G401 (cell line): Measurements from ENCODE around the gene SPDYE1. TPM values are rescaled to one million over a fixed set of nuclear protein-coding genes. Genes with fewer than 3 reads are reported as not detected.
"Not testable (repeated sequence)": the region's sequence is repeated elsewhere in the genome, so short reads cannot be mapped to it uniquely, and the experiment has no call there.

Experiments
- DNase-seq: peaks from one replicate; pipeline ENCODE4 v3.0.0-alpha.2; 2015; ENCODE audit warnings: low spot score
- in situ Hi-C: cut with HindIII; loops from 2 replicates; pipeline ENCODE4 v1.10.0; 2016; ENCODE audit warnings: low sequenced_read_pairs, mixed read lengths
- total RNA-seq: library from RNA; depleted of rRNA; stranded (reverse); fragments of >200 nt; shearing (Covaris generic); gene quantifications from 2 replicates; pipeline ENCODE4 v1.2.3, GENCODE V29; 2014; rRNA removed

SPDYE1 gene, protein sequence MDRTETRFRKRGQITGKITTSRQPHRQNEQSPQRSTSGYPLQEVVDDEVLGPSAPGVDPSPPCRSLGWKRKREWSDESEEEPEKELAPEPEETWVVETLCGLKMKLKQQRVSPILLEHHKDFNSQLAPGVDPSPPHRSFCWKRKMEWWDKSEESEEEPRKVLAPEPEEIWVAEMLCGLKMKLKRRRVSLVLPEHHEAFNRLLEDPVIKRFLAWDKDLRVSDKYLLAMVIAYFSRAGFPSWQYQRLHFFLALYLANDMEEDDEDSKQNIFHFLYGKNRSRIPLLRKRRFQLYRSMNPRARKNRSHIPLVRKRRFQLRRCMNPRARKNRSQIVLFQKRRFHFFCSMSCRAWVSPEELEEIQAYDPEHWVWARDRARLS
- not detected in 2 replicates for total RNA-seq

DNA sequence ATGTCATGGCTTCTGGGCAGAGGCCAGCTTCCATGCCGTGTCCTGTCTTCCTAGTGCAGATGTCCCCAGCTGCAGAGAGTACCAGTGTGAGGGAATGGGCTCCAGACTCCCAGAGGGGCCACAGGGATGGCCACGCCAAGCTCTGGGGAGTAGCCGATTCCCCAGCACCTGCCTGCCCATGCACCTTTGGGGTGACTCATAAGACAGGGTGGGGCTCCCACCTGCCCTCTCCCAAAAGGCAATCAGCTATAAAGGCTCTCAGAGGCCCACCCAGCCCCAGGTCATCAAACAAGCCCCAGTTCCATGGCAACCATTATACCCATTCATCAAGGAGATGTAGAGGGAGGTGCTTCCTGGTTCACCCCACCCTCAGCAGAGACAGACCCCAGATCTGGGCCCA is at the start of gene SPDYE1:
Gene SPDYE1, plus strand, starts transcription at position 366 of the 400 bp plus-strand sequence. CDS start 2,053 bp downstream, outside the sequence.
- DNase-seq, in situ Hi-C loops: not testable (repeated sequence)

DNA sequence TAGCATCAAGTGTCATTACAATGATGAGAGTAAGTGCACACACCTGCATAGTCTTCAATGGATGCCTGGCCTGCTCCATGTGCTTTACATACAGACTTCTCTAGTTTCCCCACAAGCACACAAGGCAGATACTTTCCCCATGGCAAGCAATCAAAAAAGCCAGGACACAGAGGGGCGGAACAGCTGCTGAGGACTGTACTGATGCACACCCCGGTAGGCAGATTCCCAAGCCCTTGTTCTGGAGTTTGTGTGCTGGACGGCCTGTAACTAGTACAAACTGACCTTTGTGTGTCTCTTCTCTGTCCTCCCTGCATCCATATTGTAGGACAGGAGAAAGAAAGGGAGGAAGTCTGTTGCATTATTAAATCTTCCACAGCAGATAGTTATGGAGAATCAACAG is 45.7 kb upstream of the SPDYE1 start:
- DNase-seq = no peak
- in situ Hi-C loops = no loop called here

DNA sequence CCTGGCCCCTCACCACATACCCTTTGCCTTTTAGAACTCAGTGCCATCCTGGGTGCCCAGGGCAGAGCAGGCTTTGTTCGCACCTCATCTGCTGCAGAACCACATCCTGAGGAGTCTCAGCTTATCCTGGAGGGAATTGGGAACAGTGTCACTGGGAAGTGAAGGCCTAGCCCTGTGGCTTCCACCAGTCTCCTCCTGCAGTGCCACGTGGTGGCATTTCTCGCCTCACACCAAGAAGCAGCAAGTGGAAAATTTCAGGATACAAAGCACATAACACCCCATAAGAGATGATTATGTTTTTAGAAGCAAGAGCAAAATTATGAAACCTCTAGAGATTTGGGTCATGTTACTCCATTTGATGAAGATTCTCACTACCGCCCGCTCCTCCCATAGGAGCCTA is 44.6 kb upstream of the SPDYE1 start:
- in situ Hi-C loops = no loop called here
- no peak for DNase-seq

DNA sequence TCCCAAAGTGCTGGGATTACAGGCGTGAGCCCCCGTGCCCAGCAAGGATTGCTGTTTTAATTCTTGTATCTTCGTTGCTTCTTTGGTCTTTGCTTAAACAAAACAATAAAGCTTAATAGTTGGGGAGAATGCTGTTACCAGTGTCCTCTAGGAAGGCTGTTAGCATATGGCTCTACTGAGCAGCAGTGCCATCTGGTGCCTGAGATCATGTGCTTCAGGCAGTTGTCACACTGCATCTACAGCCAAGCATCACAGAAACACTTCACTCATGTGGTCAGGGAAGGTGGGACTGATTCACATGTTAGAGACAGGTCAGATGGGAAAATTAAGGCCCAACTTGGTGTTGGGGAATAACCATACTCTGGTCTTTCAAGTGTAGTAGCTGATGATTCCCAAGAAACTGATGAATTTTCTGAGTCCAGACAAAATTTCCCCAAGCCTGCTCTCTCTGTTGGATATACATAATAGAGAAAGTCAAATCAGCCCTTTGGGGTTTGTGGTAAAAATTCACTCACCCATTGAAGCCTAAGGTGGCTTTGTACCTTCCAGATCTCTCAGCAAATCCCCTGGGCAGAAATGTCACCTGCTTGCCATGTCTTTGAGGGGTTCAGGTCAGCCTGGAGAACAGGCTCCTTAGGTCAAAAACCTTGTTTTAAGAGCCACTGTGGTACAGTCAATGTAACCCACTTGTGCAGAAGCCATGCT is 43.0 kb upstream of the SPDYE1 start:
- in situ Hi-C loops = no loop called here
- DNase-seq = peak; percentile 95

DNA sequence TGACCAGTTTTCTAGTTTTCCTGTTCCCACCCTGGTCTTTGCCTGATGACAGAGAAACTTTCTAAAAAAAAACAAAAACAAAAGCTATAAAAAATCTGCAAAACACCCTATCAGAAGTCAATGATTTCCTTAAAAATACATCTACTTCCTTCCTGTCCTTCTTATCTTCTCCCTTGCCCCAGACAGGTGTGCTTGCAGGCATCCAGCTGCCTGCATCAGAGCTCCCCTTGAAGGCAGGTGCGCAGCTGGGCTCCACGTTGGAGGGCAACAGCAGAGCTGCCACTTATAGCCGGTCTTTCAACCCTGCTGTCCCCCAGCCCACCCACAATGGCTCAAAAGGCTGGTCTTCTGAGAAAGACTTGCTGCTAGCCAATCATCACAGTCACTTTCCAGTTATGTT is 41.7 kb upstream of the SPDYE1 start:
- in situ Hi-C loops = no loop called here
- DNase-seq = no peak

DNA sequence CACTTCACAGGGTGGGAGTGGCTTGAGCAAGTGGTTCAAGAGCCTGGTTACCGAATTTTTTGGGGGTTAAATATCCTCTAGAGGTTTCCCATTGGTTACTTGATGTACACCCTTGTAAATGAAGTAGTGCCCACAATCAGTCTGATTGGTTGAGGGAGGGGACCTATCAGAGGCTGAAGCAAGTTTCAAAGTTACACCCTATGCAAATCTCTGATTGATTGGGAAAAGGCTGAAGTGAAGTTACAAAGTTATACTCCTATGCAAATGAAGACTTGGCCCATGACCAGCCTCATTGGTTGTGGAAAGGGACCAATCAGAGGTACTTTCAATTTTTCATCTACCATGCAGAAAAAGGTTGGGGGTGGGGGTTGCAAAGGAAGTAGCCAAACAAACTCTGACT is 36.8 kb upstream of the SPDYE1 start:
- no peak for DNase-seq
- in situ Hi-C loops = no loop called here

DNA sequence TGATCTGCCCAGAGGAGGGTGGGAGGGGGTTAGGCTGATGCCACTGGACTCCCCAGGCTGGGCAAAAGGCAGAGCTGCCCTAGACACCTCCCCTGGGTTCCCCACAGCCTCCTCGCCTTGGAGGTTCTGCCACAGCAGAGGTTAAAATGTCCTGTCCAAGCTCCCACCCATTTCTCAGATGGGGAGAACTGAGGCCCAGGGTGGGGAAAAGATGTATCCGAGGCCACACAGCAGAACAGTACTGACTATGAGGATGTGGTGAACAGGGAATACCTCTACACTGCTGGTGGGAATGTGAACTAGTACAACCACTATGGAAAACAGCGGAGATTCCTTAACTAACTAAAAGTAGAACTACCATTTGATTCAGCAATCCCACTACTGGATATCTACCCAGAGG is 31.3 kb upstream of the SPDYE1 start:
- in situ Hi-C loops, DNase-seq: not testable (repeated sequence)

DNA sequence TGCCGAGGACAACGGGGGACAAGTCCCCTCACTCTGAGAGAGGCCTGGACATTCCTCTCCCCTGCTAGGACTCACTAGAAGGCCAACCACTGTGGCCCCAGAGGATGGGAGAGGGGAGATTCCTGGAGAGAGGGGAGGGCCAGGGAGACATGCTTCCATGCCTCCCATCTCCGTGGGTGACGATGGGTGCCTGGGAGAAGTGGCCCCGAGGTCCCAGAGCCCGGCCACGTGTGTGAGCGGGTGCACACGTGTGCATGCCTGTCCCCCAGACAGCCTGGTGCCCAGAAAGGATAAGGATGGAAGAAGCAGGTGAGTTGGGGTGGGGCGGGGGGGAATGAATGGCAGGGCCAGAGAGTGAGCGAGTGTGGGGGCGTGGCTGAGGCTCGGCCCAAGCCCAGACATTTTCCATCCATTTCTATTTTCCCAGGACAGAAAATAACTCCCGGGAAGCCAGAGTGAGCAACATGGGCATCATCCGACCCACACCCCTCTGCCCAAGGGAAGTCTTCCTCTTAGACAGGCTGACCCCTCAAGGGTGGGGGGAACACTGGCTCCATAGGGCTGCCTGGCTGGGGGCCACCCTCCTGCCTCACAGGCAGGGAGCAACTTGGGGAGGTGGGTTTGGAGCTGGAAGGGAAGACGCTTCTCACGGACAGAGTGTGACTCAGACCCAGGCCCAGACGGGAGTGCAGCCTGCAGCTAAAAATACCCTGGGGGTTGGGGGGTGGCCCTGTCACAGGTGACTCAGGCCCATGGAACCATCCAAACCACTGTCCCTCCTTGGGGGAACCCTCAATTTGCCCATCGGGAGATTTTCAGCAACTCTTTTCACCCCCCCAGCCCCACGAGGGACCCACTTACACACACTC is 29.3 kb upstream of the SPDYE1 start:
- in situ Hi-C loops, DNase-seq: not testable (repeated sequence)

DNA sequence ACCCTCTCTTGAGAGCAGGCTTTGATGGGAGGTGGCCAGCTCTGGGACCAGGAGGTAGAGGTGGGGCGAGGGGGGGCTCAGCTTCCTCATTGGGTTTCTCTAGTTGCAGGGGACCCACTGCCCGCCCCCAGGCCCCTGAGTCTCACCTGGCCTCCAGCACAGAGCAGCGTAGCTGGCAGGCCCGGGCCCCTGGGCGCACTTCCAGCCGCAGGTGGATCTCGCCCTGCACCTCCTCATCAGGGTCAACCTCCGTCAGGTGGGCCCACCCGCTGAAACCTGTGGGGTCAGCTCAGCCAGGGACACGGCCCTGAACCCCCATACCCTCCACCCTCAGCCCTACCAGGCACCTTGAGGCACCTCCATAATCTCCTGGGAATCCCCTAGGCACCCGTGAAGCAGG is 28.1 kb upstream of the SPDYE1 start:
- DNase-seq, in situ Hi-C loops: not testable (repeated sequence)

DNA sequence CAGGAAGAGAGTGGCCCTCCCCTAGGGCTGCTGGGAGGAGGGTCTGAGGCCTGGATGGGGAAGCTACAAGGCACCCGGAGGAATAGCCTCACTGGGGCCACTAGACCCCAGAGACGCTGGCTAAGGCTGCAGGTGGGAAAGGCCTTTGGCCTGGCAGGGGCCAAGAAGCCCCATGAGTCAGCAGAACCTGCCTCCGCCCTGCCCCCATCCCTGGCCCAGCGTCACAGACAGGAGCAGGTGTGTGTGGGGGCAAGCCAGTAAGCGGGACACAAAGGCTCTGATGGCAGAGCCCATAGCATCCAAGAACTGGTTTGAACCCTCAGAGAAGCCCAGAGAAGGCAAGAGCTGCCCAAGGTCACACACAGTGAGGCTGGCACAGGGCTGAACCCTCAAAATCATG is 27.0 kb upstream of the SPDYE1 start:
- DNase-seq, in situ Hi-C loops: not testable (repeated sequence)

DNA sequence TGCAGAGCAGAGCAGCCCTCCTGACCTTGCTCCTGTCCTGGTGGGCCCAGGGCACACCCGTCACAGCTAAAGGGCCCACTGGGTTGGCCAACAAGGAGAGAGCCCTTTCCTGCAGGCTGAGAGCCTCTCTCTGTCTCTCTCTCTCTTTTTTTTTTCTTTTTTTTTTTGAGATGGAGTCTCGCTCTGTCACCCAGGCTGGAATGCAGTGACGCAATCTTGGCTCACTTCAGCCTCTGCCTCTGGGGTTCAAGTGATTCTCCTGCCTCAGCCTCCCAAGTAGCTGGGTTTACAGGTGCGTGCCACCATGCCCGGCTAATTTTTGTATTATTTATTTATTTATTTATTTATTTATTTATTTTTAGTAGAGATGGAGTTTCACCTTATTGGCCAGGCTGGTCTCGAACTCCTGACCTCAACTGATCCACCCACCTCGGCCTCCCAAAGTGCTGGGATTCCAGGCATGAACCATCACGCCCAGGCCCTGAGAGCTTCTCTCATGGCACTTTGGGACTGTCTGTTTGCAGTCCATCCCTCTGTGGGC is 23.6 kb upstream of the SPDYE1 start:
- in situ Hi-C loops, DNase-seq: not testable (repeated sequence)

DNA sequence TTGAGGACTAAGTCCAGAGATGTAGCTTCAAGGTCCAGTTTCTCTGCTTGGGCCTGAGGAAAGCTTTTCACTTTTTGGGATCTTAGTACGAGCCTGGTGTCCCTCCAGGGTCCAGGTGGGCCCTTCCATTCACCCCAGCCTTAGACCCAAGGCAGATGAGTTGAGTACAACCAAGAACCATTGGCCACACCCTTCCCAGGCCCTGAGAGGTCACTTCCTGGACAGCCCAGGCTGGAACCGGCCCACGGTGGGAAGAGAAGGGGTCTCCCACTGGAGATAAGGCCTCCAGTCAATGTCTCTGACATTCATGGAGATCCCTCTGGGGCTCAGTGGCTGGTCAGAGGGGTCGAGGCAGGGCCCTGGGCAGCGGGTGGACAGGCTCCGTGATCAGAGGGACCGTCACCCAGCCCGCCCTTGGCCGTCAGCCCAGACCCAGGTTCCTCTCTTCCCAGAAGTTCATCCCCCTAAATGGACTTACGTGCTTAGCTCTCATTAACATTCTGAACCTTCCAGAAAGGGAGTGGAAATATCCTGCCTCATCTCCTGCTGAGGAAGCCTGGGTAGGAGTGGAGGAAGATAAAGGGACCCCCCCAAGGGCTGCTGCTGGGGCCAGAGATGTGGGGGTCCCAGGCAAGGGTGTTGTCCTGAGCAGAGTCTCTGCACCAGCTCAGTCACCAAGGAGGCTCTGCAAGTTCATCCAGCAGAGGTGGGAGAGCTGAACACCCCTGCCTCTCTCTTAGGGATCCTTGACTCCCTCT is 22.8 kb upstream of the SPDYE1 start:
- in situ Hi-C loops, DNase-seq: not testable (repeated sequence)

DNA sequence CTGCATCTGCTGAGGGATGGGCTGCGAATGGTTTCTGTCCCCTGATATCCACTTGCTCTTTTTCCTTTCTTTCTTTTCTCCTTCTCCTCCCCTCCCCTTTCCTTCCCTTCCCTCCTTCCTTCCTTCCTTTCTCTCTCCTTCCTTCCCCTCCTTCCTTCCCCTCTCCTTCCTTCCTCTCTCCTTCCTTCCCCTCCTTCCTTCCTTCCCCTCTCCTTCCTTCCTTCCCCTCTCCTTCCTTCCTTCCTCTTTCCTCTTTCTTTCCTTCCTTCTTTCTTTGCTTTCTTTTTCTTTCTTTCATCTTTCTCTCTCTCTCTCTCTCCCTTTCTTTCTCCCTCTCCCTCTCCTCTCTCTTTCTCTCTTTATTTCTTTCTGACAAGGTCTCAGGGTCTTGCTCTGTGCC is 20.2 kb upstream of the SPDYE1 start:
- no peak for DNase-seq
- in situ Hi-C loops = no loop called here

DNA sequence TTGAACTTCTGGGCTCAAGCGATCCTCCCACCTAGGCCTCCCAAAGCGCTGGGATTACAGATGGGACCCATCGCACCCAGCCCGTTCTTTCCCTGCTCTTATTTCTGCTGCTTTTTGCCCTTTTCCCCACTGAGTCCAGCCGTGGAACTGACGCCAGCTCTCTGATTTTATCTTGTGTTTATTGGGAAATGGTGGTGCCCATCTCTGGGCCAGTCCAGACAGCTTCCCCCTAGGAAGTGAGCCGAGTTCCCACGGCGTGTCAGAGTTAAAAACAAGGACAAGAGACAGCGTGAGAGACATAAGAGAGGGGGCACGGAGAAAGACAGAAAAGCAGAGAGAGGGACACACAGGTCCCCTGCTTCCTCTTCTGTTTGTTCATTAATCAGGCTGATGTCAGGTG is 19.6 kb upstream of the SPDYE1 start:
- in situ Hi-C loops, DNase-seq: not testable (repeated sequence)

DNA sequence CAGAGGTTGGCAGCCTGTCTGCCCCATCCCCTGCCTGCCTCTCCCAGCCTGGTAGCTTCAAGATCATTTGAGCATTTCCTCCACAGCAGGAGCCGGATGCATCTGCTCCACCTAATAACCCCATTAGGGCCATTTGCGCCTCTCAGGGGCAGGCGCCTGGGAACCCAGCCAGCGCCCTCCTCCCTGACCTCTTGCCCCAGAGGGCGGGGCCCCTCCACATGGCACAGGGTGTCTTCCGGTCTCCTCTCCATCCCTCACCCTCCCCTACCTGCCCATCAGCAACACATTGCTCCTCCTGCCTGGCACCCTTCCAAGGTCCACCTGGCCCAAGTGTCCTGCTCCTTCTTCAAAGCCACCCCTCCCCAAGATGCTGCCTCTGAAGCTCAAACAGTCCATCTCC is 14.8 kb upstream of the SPDYE1 start:
- DNase-seq, in situ Hi-C loops: not testable (repeated sequence)

DNA sequence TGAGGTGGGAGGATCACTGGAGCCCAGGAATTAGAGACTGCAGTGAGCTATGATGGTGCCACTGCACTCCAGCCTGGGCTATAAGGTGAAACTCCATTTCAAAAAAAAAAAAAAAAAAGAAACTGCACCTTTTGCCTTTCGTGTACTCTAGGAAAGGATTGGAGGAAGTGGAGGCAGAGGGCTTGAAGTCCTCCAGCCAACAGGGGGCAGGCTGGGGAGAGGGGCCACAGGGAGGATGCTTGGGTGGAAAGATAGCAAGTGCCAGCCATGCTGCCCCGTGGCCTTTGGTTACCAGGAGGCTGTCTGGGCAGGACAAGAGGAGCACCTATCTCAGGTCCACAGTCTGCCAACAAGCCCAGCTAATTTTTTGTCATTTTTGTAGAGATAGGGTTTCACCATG is 14.0 kb upstream of the SPDYE1 start:
- in situ Hi-C loops = not testable (repeated sequence)

DNA sequence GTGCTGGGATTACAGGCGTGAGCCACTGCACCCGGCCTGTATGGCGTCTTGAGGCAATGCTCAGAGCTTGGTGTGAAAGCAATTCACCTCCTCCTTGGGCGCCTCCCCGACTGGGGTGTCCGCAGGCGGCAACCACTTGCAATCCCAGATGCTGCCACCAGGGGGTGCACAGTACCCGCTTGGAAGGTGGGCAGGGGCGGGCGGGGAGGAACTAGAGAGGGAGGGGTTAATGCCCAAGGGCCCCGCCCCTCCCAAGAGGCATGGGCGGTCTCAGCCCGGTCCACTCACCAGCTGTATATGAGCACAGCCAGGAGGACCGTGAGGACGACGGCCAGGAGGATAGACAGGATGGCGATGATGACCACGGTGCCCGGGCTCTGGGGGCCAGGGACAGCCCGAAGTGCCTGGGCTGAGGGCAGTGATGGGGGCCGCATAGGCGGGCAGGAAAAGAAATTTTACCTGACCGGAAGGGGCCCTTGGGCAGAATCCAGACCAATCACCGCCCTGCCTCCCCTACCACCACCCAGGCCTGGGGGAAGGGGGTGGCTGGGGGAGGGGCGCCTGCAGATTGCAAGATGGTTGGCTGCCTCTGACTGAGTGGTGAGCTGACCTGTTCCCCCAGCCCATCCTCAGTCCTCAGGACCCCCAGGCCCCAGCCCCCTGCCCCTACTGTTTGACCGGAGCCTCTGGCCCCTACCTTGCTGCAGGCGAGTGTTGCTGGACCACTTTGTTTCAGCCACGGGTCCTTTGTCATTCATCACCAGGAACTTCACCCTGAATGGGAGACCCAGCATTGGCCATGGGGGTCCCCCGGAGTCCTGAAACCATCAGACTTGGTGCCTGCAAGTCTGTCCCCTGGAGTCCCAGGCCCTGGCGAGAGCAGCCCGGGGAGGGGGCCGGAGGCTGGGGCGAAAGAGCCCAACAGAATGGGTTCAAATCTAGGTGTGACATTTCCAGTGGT is 11.5 kb upstream of the SPDYE1 start:
- in situ Hi-C loops = not testable (repeated sequence)
- DNase-seq = peak; percentile 63

More for the DNA sequence above, 14.0 kb upstream of the SPDYE1 start:
- not testable (repeated sequence) for DNase-seq
